Kidney glomerular epithelial cell (primary cell): ENCODE measurements around the gene PPFIA1.
"Not testable (repeated sequence)": the region's sequence is repeated elsewhere in the genome, so short reads cannot be mapped to it uniquely, and the experiment has no call there.

Experiments
- DNase-seq: peaks from one replicate; lab custom pipeline; 2025; lab: John Stamatoyannopoulos, UW

PPFIA1 gene

DNA sequence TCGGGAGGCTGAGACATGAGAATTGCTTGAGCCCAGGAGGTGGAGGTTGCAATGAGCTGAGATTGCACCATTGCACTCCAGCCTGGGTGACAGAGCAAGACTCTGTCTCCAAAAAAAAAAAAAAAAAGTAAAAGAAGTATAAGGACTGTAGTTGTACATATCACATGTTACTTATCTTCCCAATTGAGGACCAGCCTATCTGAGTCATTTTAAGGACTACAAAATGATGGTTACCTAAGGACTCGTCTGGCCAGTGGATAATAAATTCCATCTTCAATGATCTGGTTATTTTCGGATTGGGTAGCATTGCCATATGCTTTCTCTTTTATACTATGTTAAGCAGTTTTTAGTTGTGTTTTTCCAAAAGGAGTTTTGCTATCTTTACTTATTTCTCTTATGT, 55.3 kb downstream of the PPFIA1 start:
- no peak for DNase-seq

DNA sequence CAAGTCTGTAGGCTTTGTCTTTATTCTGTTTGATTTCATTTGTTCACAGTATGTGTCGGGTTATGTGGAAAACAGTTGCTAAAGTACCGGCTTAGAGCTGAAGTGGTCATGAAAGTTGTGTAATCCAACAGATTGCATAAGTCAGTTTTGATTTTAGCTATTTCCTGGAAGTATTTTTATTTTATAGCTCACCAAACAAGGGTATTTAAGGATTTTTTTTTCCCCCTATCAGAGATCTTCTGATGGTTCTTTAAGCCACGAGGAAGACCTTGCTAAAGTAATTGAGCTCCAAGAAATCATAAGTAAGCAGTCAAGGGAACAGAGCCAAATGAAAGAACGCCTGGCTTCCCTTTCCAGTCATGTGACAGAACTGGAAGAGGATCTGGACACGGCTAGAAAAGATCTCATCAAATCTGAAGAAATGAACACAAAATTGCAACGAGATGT, 55.9 kb downstream of the PPFIA1 start:
- no peak for DNase-seq

DNA sequence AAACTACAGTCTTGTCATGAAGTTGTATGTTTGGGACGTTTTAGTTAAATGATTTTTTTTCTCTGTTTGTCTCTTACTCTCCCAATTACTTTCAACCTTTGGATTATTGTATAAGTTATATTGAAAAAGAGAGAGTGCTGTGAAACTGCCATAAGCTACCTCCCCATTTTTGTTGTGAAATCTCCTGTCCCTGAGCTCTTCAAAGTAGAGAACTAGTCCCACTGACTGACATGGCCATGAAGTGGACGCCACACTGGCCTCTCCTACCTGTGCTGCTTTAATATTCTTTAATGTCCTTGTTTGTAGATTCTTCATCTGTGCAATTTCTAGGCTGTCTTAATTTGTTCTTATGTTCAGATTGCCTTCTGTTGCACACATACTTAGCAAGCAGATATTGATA, 56.3 kb downstream of the PPFIA1 start:
- no peak for DNase-seq

DNA sequence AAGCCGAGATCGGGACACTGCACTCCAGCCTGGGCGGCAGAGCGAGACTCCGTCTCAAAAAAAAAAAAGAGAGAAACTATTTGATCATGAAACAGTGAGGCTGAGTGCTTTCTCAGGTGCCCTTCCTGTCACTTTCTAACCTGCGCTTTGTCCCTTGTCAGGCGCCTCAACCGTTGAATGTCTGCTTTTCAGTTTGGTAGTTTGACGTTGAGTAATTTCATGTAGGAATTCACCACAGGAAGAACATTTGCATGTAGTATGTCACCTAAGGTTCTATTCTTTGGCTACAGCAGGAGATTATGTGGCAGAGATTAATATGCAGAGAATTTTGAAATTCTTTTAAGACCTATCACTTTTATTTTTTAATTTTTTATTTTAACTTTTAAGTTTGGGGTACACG, 57.2 kb downstream of the PPFIA1 start:
- no peak for DNase-seq

DNA sequence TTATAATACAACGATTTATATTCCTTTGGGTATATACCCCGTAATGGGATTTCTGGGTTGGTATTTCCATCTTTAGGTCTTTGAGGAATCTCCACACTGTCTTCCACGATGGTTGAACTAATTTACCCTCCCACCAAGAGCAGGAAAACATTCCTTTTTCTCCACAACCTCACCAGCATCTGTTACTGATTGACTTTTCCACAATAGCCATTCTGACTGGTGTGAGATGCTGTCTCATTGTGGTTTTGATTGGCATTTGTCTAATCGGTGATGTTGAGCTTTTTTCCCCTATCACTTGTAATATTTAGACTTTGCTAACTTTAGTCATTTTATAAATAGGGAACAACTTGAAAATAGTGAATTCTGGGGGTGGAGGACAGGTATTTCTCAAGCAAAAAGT, 58.1 kb downstream of the PPFIA1 start:
- DNase-seq = peak; percentile 66

DNA sequence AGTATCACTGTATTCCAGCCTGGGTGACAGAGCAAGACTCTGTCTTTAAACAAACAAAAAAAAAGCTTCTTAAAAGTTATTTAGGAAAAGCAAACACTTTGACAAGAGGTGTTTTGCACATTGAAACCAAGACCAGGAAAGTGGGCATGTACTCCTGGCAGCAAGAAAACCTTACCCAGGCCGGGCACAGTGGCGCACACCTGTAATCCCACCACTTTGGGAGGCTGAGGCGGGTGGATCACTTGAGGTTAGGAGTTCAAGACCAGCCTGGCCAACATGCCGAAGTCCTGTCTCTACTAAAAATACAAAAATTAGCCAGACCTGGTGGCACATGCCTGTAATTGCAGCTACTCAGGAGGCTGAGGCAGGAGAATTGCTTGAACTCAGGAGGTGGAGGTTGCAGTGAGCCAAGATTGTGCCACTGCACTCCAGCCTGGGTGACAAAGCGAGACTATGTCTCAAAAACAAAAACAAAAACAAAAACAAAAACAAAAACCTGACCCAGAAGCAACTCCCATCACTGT, 60.9 kb downstream of the PPFIA1 start:
- not testable (repeated sequence) for DNase-seq

DNA sequence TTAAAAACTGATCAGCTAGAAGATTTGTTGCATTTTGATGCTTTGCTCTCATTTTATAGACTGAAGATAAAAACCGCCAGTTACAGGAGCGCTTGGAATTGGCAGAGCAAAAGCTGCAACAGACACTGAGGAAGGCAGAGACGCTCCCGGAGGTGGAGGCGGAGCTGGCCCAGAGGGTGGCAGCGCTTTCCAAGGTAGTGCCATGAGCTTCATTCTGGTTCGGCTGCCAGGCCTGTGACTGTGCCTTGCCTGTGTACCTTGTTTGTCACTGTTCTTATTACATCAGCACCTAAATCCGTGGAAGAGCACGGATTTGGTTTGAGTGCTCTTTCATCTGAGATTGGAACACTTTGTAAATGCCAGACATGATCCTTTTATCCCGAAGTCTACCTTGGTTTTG, 61.4 kb downstream of the PPFIA1 start:
- DNase-seq = no peak

DNA sequence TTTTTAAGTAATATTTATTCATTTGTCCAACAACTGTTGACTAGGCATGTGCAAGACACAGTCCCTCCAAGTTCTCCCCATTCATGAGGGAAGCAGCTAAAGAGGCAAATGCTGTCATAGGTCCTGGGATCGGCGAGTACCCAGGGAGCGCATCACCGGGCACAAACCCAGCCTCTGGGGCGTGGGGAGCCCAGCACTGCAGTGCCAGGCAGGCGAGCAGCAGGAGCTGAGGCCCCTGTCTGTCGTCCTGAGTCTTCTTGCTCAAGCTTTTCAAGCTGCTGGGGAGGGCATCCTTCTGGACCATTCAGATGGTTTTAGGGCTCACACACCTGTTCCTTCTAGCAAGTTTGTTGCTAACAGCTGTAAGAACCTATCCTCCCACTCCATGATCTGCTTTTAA, 62.1 kb downstream of the PPFIA1 start:
- DNase-seq = no peak

DNA sequence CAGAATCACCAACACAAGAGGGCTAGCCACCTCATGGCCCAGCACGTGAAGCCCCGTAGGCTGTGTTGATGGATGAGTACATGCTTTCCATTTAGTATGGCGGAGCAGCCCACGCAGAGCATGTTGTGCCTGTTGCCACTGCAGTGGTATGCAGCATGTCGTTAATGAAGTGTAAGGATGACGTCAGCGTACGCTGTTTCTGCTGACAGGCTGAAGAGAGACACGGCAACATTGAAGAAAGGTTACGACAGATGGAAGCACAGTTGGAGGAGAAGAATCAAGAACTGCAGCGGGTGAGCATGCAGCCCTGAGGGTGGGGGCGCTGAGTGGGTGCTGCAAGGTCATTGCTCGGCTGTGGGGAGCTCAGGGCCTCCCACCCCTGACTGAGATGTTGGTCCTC, 62.8 kb downstream of the PPFIA1 start:
- no peak for DNase-seq

DNA sequence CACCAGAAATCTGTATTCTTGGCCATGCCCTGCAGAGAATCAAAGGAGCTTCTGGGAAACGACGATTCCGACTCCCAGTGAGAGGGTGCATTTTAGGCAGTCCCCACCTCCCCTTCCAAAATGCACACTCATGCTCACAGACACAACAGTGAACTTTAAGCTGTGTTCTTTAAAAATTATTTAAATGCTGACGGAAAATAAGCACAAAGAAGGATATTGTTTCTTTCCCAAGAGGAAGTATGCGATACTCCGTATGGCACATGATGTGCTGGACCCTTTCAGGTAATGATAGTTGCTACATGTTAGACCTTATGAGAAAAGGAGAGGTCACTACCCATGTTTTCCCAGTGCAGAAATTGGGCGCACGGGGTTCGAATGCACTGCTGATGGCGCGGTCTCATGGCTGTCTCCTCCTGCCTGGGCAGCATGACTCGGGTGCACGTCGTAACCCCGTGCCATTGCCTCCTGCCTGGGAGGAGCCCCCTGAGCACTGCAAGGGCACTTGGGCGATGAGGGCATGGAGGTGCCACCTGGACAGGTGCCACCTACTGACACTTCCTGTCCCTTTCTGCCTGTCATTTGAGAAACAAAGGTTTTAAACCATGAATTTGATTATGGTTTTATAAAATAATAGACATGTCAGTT, 64.0 kb downstream of the PPFIA1 start:
- no peak for DNase-seq

DNA sequence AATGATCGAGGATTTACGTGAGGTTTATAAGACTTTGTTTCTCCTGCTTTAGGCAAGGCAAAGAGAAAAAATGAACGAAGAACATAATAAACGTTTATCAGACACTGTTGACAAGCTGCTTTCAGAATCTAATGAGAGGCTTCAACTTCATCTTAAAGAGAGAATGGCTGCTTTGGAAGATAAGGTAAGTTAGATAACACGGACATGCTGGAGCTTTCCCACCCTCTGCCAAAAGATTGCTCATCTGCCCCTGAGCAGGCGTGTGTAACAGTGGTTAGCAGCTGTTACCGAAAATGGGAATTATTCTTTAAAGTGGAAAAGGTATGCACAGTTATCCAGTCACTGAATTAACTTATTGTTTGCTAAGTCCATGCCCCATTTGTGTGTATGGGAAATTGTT, 65.0 kb downstream of the PPFIA1 start:
- no peak for DNase-seq

DNA sequence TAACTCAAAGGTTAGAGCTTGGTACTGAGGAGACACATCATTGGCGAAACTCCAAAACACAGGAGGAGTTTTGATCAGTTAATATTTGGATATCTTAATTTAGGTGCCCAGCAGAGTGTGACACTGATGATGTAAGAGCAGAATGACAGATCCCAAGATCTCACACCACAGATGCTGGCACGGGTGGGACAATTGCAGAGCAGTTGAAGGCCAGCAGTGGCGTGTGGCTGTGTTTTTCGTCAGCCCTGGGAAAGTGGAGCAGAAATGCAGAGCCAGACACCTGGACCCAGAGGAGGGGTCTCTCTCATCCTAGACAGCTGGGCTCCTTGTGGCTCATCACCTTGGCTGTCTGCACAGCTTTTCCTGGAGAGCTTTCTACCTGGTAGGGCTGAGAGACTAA, 68.1 kb downstream of the PPFIA1 start:
- no peak for DNase-seq

DNA sequence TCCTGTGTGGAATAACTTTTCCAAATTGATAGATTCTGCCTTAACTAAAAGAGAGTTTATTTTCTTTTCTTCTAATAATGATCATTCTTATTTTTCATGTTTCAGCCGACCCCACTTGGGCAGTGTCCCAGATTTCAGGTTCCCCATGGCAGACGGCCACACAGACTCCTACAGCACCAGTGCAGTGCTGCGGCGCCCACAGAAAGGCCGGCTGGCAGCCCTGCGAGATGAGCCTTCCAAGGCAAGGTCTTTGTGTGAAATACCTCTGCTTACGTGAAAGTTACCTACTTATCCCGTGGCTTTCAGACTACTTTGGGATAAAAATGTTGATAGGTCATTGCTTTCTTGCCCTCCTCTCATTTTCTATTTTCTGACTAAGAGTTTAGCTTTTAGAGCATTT, 68.6 kb downstream of the PPFIA1 start:
- no peak for DNase-seq

DNA sequence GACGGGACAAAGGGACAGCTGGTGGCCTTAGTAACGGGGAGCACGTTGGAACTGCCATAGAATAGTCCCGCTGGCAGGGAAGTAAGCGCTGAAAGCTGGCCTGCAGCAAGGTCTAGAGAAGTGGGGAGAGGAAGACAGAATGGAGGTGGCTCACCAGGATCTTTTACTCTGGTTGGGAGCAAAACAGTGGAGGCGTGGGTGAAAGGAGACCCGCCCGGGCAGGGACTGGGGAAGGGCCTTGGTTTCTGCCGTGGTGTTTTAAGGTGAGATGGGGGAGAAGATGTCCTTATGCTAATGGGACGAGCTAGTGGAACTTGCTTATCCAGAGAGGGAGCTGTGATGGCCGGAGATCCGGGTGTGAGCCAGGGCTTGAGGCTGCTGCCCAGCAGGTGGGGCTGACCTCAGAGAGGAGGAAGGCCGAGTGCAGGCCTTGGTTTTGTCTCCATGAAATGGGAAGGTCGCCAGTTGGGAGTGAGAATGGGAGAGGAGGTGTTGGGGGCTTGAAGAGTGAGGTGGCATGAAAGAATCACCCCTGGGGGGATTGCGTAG, 71.5 kb downstream of the PPFIA1 start:
- no peak for DNase-seq

DNA sequence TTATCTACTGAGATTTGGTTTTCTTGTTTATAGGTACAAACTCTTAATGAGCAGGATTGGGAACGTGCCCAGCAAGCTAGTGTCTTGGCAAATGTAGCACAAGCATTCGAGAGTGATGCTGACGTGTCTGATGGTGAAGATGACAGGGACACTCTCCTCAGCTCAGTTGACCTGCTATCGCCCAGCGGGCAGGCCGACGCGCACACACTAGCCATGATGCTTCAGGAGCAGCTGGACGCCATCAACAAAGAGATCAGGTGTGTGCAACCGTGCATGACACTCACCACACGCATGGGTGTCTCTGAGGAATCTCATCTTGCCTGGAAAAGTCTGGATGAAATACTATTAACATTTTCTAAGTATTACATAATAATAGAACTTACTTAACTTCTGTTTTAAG, 73.1 kb downstream of the PPFIA1 start:
- peak; percentile 48 for DNase-seq

DNA sequence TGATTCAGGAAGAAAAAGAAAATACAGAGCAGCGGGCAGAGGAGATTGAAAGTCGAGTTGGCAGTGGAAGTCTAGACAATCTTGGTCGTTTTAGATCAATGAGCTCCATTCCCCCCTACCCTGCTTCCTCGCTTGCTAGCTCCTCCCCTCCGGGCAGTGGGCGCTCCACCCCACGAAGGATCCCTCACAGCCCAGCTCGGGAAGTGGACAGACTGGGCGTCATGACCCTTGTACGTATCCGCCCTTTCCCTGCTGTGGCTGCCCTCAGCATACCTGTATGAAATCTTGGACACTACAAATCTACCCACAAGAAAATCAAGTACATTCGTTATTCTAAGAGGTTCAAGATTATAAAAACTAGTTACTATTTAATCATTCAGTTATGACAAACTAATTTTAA, 77.7 kb downstream of the PPFIA1 start:
- DNase-seq = no peak

DNA sequence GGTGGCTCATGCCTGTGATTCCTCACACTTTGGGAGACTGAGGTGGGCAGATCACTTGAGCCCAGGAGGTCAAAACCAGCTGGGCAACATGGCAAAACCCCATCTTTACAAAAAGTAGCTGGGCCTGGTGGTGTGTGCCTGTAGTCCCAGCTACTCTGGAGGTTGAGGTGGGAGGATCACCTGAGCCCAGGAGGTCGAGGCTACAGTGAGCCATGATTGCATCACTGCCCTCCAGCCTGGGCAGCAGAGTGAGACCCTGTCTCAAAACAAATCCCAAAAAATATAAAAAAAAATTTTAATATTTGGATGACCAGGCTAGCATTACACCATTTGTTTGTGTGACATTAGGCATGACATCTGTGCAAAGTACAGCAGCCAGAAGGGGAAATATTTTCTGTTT, 78.1 kb downstream of the PPFIA1 start:
- no peak for DNase-seq

DNA sequence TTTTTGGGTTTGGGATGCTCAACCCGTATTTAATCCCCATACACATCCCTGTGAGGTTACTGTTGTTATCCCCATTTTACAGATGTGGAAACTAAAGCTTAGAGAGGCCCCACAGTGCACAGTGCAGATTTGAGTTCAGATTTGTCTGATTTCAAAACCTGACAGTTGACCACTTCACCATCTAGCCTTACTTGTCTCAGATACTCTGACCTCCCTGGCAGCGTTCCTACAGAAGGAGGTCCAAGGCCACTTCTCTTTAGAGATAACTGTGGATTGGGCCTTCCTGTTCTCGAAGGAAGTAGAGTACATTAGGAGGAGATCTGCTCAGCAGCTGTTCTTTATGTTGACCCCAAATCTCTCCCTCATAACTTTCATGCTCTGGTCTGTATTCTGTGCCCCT, 81.2 kb downstream of the PPFIA1 start:
- no peak for DNase-seq

DNA sequence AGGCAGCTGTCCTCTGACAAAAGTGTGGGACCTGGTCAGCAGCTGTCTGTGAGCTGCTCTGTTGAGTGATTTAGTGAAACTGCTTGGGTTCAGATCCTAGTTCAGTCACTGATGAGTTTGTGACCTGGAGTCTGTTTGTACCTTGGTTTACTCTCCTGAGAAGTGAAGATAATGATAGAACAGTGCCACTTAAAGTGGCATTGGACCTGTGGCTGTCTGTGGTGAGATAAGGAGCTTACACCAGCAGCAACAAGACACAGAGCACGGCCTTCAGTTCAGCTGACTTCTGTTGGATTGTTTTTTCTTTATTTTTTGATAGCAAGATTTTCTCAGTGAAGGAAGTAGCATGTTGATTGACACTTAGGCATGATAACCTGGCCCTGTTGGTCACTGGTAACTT, 81.6 kb downstream of the PPFIA1 start:
- no peak for DNase-seq

DNA sequence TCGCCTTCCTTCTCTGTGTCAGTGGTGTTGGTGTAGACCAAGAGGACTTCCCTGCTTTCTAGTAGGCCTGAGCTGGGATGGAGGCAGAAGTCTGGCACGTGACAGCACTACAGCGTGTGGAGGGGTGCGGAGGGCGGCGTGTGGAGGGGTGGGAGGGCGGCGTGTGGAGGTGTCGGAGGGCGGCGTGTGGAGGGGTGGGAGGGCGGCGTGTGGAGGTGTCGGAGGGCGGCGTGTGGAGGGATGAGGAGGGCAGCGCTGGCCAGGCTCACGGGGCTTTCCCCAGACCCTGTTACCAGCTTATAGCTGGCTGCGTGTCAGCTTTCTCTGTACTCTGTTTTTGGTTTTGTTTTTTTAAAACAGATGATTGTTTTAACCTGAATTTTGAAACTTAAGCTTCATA, 82.1 kb downstream of the PPFIA1 start:
- no peak for DNase-seq

DNA sequence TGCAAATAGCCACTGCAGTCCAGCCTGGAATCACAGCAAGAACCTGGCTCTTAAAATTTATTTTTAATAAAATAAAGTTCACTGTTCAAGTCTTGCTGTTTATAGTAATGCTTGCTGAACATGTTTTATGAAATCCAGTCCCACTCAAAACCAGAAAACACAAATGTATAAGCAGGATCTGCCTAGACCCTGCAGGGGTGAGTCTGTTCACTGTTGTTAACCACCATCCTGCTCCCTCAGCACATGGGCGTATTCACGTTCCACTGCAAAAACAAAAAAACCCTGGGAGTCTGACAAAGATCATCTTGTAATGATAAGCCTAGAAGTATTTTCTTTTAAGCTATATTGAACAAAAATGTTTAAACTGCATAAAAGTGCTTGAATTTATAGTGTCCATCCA, 82.8 kb downstream of the PPFIA1 start:
- no peak for DNase-seq

DNA sequence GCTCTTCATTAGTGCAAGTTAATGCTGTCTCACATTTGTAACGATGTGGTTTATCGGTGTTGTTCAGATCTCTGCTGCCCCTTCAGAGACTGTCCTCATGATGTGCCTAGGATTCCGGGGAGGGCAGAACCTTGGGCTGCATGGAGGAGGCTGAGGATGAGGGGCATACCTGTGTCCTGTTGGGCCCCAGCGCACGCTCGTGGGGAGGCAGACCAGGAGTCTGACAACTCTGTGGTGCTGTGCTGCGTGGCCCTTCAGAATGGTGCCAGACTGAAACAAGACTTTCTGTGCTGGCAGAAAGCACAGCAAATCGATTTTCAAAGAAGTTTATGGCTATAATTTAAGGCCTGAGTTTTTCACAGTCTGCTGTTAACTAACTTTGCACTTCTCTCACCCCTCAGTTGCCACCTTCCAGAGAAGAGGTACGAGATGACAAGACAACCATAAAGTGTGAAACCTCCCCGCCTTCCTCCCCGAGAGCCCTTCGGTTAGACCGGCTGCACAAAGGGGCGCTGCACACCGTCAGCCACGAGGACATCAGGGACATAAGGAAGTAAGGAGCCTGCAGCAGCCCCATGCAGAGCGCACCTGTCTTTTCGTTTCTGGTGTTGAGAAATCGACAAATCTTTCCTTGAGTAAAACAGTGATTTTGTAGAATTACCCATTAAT, 83.5 kb downstream of the PPFIA1 start:
- no peak for DNase-seq

DNA sequence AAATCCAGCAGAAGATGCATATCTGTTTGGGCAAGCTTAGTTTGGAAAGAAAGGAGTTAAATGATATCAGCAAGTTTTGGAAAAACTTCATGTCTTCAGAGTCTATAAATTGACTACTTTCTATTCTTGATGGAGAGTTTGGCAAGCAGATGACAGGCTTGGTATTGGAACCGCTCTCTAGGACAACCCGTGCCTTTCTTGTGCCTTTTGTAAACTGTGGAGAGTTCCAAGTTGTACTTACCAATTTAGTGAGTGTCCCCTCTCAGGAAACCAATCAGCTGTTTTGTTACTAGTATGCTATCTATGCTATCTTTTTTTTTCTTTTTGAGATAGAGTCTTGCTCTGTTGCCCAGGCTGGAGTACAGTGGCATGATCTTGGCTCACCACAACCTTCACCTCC, 84.1 kb downstream of the PPFIA1 start:
- DNase-seq = no peak

DNA sequence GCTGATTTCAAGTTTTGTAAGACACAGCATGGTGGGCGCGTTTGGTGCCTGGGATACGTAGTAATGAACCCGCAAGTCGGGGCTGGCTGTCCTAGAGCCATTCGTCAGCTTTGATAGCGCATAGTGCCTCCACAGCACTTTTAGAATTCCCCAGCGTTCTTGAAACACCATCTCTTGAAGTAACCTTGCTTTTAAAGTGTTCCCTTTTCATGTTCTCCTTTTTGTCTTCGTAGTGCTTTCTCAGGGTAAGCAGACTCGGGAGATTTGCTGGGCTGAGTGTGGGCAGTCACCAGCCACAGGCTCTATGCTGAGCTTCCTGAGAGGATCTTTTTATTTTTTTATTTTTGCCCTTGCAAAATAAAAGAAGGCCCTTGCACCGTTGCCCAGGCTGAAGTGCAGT, 88.3 kb downstream of the PPFIA1 start:
- DNase-seq = no peak
